ENCODE measurements around the gene CYP2U1.

- TF ChIP-seq EZH2 (IDR thresholded peaks at IDR 0.05; ENCODE audit: borderline replicate concordance, low read depth, low read length, severe bottlenecking), result no peak
- TF ChIP-seq, protein P1, sequence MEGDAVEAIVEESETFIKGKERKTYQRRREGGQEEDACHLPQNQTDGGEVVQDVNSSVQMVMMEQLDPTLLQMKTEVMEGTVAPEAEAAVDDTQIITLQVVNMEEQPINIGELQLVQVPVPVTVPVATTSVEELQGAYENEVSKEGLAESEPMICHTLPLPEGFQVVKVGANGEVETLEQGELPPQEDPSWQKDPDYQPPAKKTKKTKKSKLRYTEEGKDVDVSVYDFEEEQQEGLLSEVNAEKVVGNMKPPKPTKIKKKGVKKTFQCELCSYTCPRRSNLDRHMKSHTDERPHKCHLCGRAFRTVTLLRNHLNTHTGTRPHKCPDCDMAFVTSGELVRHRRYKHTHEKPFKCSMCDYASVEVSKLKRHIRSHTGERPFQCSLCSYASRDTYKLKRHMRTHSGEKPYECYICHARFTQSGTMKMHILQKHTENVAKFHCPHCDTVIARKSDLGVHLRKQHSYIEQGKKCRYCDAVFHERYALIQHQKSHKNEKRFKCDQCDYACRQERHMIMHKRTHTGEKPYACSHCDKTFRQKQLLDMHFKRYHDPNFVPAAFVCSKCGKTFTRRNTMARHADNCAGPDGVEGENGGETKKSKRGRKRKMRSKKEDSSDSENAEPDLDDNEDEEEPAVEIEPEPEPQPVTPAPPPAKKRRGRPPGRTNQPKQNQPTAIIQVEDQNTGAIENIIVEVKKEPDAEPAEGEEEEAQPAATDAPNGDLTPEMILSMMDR (IDR thresholded peaks at IDR 0.05; ENCODE audit: extremely low read depth in 1 of 2, insufficient read depth in 1 of 2, low read depth in 1 of 2, low read length in 2 of 2), result no peak
- no peak for TF ChIP-seq POLR2AphosphoS5 (IDR thresholded peaks at IDR 0.05; ENCODE audit: insufficient read depth, low read depth, low read length)
These were observed 30.8 kb upstream of the CYP2U1 start for GRCh38 chr4:107900508-107900907.
